Measurements from ENCODE around the gene SH3PXD2B. TPM values are rescaled to one million over a fixed set of nuclear protein-coding genes. Genes with fewer than 3 reads are reported as not detected.

SH3PXD2B gene
- total and polyA plus RNA-seq, 10 of the 15 experiments (the other 5 are each of a cell fraction or from before 2014, with no cell fraction given), result 0.05 to 1.6 (median 0.57) TPM

GRCh38 chr5:172414531-172415361 lies 39.6 kb downstream of the SH3PXD2B start:
- Histone ChIP-seq H3K4me2 (ENCODE audit: control insufficient read depth, insufficient read depth) (no peak overlapping the region), H3K9ac (ENCODE audit: control insufficient read depth, insufficient read depth, low read length) (no peak overlapping the region), H3K4me1 (ENCODE audit: control insufficient read depth, insufficient read depth, low read length) (peaks cover 12% of the 10 kb centered on the region), H3K9me3 (replicated peaks; ENCODE audit: control insufficient read depth, insufficient read depth, low read length) (no peaks in the 10 kb centered on the region), H3K36me3 (ENCODE audit: control insufficient read depth in 2 of 2, insufficient read depth in 2 of 2, low read length in 1 of 2) (no peaks in the 10 kb centered on the region), H3K27me3 (replicated peaks in 1 of 2; ENCODE audit: control insufficient read depth in 2 of 2, insufficient read depth in 2 of 2, low read length in 1 of 2) (no peaks in the 10 kb centered on the region), H3K4me3 (no peak overlapping the region), H2AFZ (ENCODE audit: control insufficient read depth, low read depth, low read length) (no peak overlapping the region), H4K20me1 (ENCODE audit: control insufficient read depth, insufficient read depth) (no peaks in the 10 kb centered on the region), H3K27ac (ENCODE audit: control insufficient read depth, insufficient read depth) (no peak overlapping the region), H3K79me2 (ENCODE audit: control insufficient read depth, insufficient read depth, low read length) (no peaks in the 10 kb centered on the region)
- DNase-seq (ENCODE audit: low read depth, low spot score) (no peak), FAIRE-seq (no peak), ATAC-seq (no peak)
- intact Hi-C loops (cut with micrococcal nuclease; ENCODE audit: unreplicated experiment) (no loop called here), in situ Hi-C loops (cut with MboI) (no loop called here)
- 44% methylated on average over 13 of the region's 13 CpGs for WGBS (ENCODE audit: insufficient coverage, insufficient replicate concordance, low lambda C conversion rate, missing lambda C conversion rate)
- ChIA-PET RAD21 (ENCODE audit: unreplicated experiment) (no interaction called here), CTCF (no interaction called here), SMC1A (ENCODE audit: uncharacterized antibody, unreplicated experiment) (no interaction called here), POLR2A (no interaction called here)
- BruUV-seq (replicated peaks), result no TSS peak
- TF ChIP-seq PKNOX1 (IDR thresholded peaks at IDR 0.05), result no peak
- TF ChIP-seq KLF5 (IDR thresholded peaks at IDR 0.05; ENCODE audit: partially characterized antibody), result no peak
- TF ChIP-seq CREB1 (IDR thresholded peaks at IDR 0.05; ENCODE audit: low read depth), result no peak
- no peak for TF ChIP-seq MTA2 (IDR thresholded peaks at IDR 0.05; ENCODE audit: low read depth)
- TF ChIP-seq ZNF384 (IDR thresholded peaks at IDR 0.05; ENCODE audit: borderline replicate concordance, low read depth, low read length), result no peak
- TF ChIP-seq, protein P1, sequence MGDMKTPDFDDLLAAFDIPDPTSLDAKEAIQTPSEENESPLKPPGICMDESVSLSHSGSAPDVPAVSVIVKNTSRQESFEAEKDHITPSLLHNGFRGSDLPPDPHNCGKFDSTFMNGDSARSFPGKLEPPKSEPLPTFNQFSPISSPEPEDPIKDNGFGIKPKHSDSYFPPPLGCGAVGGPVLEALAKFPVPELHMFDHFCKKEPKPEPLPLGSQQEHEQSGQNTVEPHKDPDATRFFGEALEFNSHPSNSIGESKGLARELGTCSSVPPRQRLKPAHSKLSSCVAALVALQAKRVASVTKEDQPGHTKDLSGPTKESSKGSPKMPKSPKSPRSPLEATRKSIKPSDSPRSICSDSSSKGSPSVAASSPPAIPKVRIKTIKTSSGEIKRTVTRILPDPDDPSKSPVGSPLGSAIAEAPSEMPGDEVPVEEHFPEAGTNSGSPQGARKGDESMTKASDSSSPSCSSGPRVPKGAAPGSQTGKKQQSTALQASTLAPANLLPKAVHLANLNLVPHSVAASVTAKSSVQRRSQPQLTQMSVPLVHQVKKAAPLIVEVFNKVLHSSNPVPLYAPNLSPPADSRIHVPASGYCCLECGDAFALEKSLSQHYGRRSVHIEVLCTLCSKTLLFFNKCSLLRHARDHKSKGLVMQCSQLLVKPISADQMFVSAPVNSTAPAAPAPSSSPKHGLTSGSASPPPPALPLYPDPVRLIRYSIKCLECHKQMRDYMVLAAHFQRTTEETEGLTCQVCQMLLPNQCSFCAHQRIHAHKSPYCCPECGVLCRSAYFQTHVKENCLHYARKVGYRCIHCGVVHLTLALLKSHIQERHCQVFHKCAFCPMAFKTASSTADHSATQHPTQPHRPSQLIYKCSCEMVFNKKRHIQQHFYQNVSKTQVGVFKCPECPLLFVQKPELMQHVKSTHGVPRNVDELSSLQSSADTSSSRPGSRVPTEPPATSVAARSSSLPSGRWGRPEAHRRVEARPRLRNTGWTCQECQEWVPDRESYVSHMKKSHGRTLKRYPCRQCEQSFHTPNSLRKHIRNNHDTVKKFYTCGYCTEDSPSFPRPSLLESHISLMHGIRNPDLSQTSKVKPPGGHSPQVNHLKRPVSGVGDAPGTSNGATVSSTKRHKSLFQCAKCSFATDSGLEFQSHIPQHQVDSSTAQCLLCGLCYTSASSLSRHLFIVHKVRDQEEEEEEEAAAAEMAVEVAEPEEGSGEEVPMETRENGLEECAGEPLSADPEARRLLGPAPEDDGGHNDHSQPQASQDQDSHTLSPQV (IDR thresholded peaks at IDR 0.05), result no peak
- no peak for TF ChIP-seq POLR2A (IDR thresholded peaks at IDR 0.05; ENCODE audit: low read depth, low read length)
- TF ChIP-seq IRF3 (IDR thresholded peaks at IDR 0.05), result no peak
- TF ChIP-seq TCF7 (IDR thresholded peaks at IDR 0.05; ENCODE audit: borderline replicate concordance), result no peak
- no peak for TF ChIP-seq RELB (IDR thresholded peaks at IDR 0.05; ENCODE audit: low read depth)
- TF ChIP-seq, protein P2, sequence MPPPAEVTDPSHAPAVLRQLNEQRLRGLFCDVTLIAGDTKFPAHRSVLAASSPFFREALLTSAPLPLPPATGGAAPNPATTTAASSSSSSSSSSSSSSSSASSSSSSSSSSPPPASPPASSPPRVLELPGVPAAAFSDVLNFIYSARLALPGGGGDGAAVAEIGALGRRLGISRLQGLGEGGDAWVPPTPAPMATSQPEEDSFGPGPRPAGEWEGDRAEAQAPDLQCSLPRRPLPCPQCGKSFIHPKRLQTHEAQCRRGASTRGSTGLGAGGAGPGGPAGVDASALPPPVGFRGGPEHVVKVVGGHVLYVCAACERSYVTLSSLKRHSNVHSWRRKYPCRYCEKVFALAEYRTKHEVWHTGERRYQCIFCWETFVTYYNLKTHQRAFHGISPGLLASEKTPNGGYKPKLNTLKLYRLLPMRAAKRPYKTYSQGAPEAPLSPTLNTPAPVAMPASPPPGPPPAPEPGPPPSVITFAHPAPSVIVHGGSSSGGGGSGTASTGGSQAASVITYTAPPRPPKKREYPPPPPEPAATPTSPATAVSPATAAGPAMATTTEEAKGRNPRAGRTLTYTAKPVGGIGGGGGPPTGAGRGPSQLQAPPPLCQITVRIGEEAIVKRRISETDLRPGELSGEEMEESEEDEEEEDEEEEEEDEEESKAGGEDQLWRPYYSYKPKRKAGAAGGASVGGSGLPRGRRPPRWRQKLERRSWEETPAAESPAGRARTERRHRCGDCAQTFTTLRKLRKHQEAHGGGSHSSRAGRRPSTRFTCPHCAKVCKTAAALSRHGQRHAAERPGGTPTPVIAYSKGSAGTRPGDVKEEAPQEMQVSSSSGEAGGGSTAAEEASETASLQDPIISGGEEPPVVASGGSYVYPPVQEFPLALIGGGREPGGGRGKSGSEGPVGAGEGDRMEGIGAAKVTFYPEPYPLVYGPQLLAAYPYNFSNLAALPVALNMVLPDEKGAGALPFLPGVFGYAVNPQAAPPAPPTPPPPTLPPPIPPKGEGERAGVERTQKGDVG (CRISPR knock-in tag; IDR thresholded peaks at IDR 0.05), result no peak

All from GM12878 (cell line).